Left kidney (tissue), 1 donor: ENCODE data around the gene OMP. TPM values are rescaled to one million over a fixed set of nuclear protein-coding genes. Genes with fewer than 3 reads are reported as not detected.

ENCODE experiments used
- polyA plus RNA-seq: library from polyadenylated mRNA; unstranded; fragments of 120-200 nt; gene quantifications from one replicate; pipeline ENCODE4 v1.2.1, GENCODE V29; 2013; ENCODE audit not compliant: insufficient read length

OMP gene
- polyA plus RNA-seq, 1 donor: not detected

Other genes with a start within 250 kb of the OMP start
- 19.2 TPM for gene ACER3, start 241.9 kb upstream of the OMP start, polyA plus RNA-seq
- gene B3GNT6, start 68.4 kb upstream of the OMP start, polyA plus RNA-seq: not detected
- gene CAPN5, start 35.9 kb upstream of the OMP start, polyA plus RNA-seq: 25.0 TPM
- 3.7 TPM for gene MYO7A, start 25.4 kb downstream of the OMP start, polyA plus RNA-seq
- 0.17 TPM for gene GDPD4, start 198.8 kb downstream of the OMP start, polyA plus RNA-seq